NCI-H82 treated with DMSO at 0.1 percent for 48 hours (cell line): ENCODE data around the gene AMY2A.
"Not testable (repeated sequence)": the region's sequence is repeated elsewhere in the genome, so short reads cannot be mapped to it uniquely, and the experiment has no call there.

Experiments used
- DNase-seq: peaks from one replicate; lab custom pipeline; 2025; ENCODE audit not compliant: unreplicated experiment; lab: John Stamatoyannopoulos, UW

The AMY2A gene

DNA sequence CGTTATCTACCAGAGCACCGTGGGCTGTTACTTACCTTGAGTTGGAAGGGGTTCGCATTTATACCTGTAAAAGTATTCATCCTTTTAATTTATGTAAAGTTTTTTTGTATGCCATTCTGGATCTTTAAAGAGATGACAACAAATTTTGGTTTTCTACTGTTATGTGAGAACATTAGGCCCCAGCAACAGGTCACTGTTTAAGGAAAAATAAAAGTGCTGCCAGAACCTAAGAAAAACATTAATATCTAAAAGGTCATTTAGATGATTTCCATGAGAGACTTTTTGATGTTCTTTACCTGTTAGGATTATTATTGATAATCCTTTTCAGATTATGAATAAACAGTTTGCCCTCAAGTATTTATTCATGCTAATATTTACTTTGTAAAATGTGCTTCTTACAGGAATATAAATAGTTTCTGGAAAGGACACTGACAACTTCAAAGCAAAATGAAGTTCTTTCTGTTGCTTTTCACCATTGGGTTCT lies at the start of gene AMY2A:
Gene AMY2A, plus strand, starts transcription at position 434 of the 484 bp plus-strand sequence. Its CDS starts 14 bp downstream, at position 448.
- not testable (repeated sequence) for DNase-seq

DNA sequence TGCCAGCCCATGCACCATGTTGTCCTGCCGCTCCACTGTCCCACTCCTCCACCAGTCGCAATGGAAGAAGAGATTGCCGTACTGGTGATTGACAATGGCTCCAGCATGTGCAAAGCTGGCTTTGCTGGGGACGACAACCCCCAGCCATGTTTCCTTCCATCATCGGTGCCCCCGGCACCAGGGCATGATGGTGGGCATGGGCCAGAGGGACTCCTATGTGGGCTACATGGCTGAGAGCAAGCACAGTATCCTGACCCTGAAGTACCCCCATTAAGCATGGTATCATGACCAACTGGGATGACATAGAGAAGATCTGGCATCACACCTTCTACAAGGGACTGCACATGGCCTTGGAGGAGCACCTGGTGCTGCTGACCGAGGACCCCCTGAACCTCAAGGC lies 47.7 kb upstream of the AMY2A start:
- DNase-seq, result no peak

DNA sequence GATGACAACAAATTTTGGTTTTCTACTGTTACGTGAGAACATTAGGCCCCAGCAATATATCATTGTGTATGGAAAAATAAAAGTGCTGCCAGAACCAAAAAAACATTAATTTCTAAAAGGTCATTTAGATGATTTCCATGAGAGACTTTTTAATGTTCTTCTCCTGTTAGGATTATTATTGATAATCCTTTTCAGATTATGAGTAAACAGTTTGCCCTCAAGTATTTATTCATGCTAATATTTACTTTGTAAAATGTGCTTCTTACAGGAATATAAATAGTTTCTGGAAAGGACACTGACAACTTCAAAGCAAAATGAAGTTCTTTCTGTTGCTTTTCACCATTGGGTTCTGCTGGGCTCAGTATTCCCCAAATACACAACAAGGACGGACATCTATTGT lies 45.9 kb upstream of the AMY2A start, which contains the start of gene AMY2B:
Gene AMY2B, plus strand, starts transcription at position 301 of the 400 bp plus-strand sequence. Its CDS starts 14 bp downstream, at position 315.
- not testable (repeated sequence) for DNase-seq

DNA sequence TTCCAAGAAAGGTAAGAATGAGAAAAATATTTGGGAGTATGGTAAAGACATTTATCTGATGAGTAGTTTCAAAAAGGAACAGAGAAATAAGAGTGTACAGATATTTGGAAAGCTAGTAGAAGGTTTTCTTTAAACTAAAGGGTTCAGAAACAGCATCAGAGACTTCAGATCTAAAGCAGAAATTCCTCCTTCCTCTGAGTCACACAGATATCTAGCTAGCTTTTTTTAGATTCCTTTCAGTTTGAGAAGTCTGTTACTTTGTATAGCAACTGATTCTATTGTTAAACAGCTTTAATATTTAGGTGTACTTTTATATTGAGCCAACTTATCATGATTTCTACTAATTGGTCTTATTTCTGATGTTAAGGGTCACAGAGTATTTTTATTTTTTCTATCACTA lies 41.2 kb upstream of the AMY2A start:
- DNase-seq, result no peak

DNA sequence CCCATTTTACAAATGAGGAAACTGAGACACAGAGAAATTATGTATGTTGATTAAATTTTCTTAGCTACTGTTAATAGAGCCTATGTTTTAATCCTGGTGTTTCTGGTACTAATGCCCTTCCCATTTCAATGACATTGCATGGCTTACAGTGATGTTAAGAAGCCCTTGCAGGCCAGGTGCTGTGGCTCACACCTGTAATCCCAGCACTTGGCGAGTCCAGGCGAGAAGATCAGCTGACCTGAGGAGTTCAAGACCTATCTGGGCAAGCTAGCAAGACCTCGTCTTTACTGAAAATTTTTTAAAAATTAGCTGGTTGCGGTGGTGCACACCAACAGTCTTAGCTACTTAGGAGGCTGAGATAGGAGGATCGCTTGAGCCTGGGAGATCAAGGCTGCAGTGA lies 40.4 kb upstream of the AMY2A start:
- not testable (repeated sequence) for DNase-seq

DNA sequence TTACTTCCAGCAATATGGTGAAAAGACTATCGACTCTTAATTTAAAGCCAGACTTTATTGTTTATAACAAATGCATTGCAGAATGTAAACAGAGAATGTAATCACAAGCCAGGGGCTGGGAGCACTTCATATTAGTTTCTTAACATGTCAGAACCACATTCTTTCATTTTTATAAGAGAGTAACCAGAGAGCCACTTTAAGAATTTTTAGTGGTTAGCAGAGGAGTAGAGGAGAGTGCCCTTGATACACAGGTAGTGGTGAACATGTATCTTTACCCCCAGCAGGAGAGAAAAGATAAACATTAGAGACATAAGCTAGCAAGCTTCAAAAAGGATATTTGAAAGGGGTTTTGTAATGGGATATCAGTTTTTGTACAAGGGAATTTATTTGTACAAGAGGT lies 34.8 kb upstream of the AMY2A start:
- DNase-seq, result no peak

DNA sequence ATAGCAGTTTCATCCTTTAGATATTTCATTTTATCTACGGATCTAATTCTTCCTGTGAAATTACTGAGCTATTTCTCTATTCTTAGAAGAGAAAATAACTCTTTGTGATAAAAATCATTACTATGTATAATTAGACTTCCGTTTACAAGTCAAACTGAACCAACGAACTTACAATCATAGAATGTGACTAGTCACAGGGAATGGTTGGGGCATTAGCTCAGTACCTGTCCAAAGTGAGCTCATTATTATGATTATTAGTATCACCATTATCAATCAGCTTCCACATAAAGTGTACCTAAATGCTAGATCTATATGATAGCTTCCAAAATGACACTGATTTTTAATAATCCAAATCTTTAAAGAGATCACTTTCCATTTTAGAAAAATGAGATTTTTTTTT lies 33.3 kb upstream of the AMY2A start:
- no peak for DNase-seq

DNA sequence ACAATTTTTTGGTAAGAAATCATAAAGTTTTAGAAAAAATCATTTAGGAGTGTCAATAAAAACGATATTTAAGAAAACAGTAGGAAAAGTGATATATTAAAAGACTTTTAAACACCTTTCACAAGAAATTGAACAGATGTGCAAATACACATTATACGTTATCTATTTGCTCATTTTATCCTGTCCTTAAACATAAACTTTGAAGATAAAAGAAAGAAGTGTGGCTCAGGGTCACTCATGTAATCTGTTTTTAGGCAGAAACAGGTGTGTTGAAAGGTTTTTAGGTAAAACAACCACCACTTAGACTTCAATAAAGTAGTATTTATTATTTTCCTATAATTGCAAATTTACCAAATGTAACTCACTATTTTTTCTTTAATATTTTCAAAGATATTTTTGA lies 32.7 kb upstream of the AMY2A start:
- no peak for DNase-seq

DNA sequence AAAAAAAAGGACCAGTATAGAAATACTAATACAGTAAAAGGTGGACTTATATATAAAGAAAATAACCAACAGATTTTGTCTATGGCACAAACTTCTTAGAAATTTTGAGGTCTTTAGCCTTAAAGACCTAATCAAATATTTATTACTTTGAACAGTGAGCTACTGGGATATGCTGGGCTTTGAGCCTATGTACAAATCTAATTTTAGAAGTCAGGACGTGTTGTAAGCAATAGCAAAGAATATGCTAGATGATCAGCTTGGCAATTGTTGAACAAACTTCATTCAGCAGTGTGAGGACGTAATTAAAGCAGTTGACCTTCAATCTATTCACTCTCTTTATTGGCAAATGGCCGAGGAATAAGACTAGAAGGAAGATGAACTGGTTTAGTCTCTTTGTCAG lies 14.5 kb upstream of the AMY2A start:
- not testable (repeated sequence) for DNase-seq

DNA sequence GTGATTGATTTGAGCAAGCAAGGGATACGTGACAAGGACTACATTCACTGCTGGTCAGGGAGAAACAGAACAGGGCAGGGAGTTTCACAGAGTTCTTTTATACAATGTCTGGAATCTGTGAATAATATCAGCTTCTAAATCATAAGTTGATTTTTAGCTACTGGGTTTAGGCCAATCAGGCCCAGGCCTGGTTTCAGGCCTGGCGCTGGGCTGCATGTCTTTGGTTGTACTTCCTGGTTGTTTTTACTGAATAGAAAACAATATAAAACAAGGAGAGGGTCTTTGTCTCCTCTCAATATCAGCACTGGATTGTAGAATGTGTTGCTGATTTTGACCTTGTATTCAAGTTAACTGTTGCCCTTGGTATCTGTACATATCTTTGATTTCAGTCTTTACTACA lies 865 bp upstream of the AMY2A start:
- no peak for DNase-seq

DNA sequence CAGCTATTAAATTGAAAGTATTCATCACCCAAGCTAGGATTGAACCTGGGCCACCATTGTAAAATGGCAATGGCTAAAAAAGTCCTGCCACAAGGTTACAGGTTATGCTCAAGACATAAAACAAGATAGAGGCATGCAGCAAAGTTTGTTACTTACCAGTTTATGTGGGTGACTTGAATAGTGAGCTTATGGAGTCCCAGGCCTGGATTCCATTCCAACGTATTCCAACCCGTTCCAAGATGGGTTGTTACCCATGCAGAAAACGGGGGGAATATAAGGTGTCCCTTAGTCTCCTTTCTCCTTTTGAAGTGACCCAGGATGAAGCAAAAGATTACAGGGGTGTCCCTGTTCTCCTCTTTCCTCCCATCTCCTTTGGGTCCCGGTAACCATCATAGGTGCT lies 10.2 kb downstream of the AMY2A start:
- DNase-seq, result not testable (repeated sequence)

DNA sequence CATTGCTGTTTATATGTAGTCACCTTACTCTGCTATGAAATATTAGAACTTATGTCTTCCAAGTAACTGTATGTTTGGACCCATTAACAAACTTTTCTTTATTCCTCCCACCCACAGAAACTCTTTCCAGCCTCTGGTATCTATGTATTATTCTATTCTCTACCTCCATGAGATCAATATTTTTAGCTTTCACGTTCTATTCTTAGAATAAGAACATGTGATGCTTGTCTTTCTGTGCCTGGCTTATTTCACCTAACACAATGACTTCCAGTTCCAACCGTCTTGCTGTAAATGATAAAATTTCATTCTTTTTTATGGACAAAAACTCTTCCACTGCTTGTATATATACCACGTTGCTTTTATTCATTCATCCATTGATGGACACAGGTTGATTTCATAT lies 24.0 kb downstream of the AMY2A start:
- not testable (repeated sequence) for DNase-seq

DNA sequence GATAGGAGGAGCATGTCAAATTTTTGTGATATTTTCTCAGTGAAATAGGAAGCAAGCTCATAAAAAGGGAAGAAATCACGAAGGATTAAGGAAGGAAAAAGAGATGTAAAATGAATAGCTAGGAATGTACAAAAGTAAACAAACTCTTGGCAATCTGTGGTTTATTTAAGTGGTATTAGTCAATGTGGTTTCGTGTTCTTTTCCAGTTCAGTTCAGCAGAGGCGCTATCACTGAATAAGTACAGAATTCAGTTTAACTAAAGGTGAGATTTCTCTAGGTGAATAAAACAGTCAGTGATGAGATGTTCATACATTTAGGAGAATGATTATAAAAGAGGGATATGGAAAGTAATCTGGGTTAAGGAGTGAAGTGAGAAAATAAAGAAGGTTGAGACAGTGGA lies 26.7 kb downstream of the AMY2A start:
- not testable (repeated sequence) for DNase-seq

DNA sequence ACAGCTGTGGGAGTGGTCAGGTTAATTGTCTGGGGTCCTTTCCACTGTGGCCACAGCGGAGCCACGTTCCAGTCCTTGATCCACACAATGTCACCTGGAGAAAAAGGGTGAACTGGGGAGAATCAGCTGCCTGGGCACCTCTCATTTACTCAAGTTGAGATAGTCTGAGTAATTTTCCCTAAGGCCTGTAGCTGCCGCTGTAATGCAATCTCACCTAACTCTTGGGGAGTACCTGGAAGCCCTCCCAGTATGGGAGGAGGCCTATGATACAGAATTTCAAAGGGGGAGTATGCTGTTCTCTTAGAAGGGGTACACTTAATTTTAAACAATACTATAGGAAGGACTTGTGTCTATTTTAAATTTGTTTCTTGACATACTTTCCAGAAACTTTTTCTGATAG lies 33.1 kb downstream of the AMY2A start:
- DNase-seq, result not testable (repeated sequence)

DNA sequence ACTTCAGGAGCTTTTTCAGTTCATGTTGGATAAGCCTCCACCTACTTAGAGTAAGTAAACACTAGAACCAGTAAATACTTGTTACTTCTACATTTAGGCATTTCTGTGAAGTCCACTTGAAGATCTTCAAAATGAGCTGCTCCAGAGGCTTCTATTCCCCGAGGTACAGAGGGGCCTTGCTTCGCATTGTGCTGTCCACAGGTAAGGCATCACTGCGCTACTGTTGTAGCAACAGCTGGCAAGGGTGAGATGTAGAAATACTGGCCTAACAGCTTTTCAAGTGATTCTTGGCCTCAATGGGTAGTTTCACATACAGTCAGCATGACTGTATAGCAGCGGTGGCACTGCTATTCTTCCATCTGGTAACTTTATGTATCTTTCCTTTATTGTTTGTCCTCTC lies 33.7 kb downstream of the AMY2A start:
- not testable (repeated sequence) for DNase-seq

DNA sequence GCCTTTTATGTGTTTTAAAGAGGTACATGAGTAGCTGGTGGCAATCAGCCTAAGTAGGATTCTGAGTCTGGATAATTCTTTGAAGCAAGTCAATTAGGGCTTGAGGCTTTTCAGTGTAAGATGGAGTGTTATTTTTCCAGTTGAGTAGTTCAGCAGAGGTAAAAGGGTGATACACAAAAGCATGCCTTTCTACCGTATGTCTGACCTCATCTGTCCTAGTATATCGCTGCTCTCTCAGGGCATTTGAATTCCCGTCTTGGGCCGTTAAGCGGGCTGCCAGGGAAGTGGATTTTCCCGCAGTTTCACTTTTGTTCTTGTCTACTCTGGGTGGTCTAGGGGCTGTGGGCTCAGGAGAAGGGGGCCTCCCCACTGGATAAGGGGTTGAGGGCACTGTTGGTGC lies 36.9 kb downstream of the AMY2A start:
- not testable (repeated sequence) for DNase-seq

DNA sequence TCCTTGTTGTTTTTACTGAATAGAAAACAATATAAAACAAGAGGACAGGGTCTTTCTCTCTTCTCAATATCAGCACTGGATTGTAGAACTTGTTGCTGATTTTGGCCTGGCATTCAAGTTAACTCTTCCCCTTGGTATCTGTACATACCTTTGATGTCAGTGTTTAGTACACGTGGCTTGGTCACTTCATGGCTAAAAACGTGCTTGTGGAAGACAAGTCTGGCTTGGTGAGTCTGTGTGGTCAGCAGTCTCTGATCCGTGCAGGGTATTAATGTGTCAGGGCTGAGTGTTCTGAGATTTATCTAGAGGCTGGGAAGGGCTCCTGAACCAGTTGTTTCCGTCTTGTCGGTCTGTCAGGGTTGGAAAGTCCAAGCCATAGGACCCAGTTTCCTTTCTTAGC lies 38.2 kb downstream of the AMY2A start, which contains the start of gene AMY1A:
Gene AMY1A, plus strand, starts transcription at position 301 of the 400 bp plus-strand sequence. CDS start 571 bp downstream, outside the sequence.
- DNase-seq, result not testable (repeated sequence)
